ENCODE measurements around the gene TEX26.

The TEX26 gene

GRCh38 chr13:31018511-31018910 is 86.1 kb downstream of the TEX26 start:
- H3K27me3 ChIP-seq (ENCODE audit: control insufficient read depth, insufficient read depth, low read length) = peaks cover 70% of the 10 kb centered on the region
- no peaks in the 10 kb centered on the region for H3K36me3 ChIP-seq (ENCODE audit: insufficient read depth, low read length)
- H3K4me1 ChIP-seq (ENCODE audit: control insufficient read depth, insufficient read depth, low read length) = no peaks in the 10 kb centered on the region
- H3K4me2 ChIP-seq (ENCODE audit: low read length) = no peak overlapping the region
- no peak overlapping the region for H3K4me3 ChIP-seq (ENCODE audit: low read length)
- no peaks in the 10 kb centered on the region for H3K9me3 ChIP-seq (replicated peaks; ENCODE audit: low read length)
- H3K9ac ChIP-seq (ENCODE audit: low read depth, low read length) = no peak overlapping the region

GRCh38 chr13:31020996-31021395 is 88.5 kb downstream of the TEX26 start:
- H3K27me3 ChIP-seq (ENCODE audit: control insufficient read depth, insufficient read depth, low read length) = peaks cover 65% of the 10 kb centered on the region
- H3K9ac ChIP-seq (ENCODE audit: low read depth, low read length) = no peak overlapping the region
- H3K4me3 ChIP-seq (ENCODE audit: low read length) = no peak overlapping the region
- H3K9me3 ChIP-seq (replicated peaks; ENCODE audit: low read length) = no peaks in the 10 kb centered on the region
- H3K36me3 ChIP-seq (ENCODE audit: insufficient read depth, low read length) = no peaks in the 10 kb centered on the region
- H3K4me2 ChIP-seq (ENCODE audit: low read length) = no peak overlapping the region
- H3K4me1 ChIP-seq (ENCODE audit: control insufficient read depth, insufficient read depth, low read length) = no peaks in the 10 kb centered on the region

GRCh38 chr13:31022288-31022895 is 89.9 kb downstream of the TEX26 start:
- Histone ChIP-seq H3K27me3 (ENCODE audit: control insufficient read depth, insufficient read depth, low read length) (peaks cover 57% of the 10 kb centered on the region), H3K4me1 (ENCODE audit: control insufficient read depth, insufficient read depth, low read length) (no peaks in the 10 kb centered on the region), H3K9ac (ENCODE audit: low read depth, low read length) (no peak overlapping the region), H3K36me3 (ENCODE audit: insufficient read depth, low read length) (no peaks in the 10 kb centered on the region), H3K9me3 (replicated peaks; ENCODE audit: low read length) (no peaks in the 10 kb centered on the region), H3K4me3 (ENCODE audit: low read length) (no peak overlapping the region), H3K4me2 (ENCODE audit: low read length) (no peak overlapping the region)

GRCh38 chr13:31022928-31023530 is 90.6 kb downstream of the TEX26 start:
- H3K36me3 ChIP-seq (ENCODE audit: insufficient read depth, low read length) = no peaks in the 10 kb centered on the region
- H3K27me3 ChIP-seq (ENCODE audit: control insufficient read depth, insufficient read depth, low read length) = peaks cover 51% of the 10 kb centered on the region
- H3K9ac ChIP-seq (ENCODE audit: low read depth, low read length) = no peak overlapping the region
- no peak overlapping the region for H3K4me2 ChIP-seq (ENCODE audit: low read length)
- no peaks in the 10 kb centered on the region for H3K4me1 ChIP-seq (ENCODE audit: control insufficient read depth, insufficient read depth, low read length)
- no peaks in the 10 kb centered on the region for H3K9me3 ChIP-seq (replicated peaks; ENCODE audit: low read length)
- no peak overlapping the region for H3K4me3 ChIP-seq (ENCODE audit: low read length)
